Nephron (organoid): Measurements from ENCODE around the gene MTCH2.

Experiments used
- H3K27ac Mint-ChIP-seq, 3 experiments: 2 replicates each; pipeline ENCODE4 v1.8.0; 2020; ENCODE audit warnings: mixed read lengths in 3 of 3, mild to moderate bottlenecking in 2 of 3, moderate library complexity in 1 of 3
- H3K27me3 Mint-ChIP-seq: 2 replicates; pipeline ENCODE4 v1.8.0; 2021; ENCODE audit warnings: low read depth, mild to moderate bottlenecking, moderate library complexity, mixed read lengths
- H3K36me3 Mint-ChIP-seq: 2 replicates; pipeline ENCODE4 v1.8.0; 2020; ENCODE audit warnings: low read depth, mixed read lengths
- H3K4me1 Mint-ChIP-seq: 2 replicates; pipeline ENCODE4 v1.8.0; 2020; ENCODE audit warnings: mixed read lengths
- H3K4me3 Mint-ChIP-seq, 3 experiments: 2 replicates each; pipeline ENCODE4 v1.8.0; 2020; ENCODE audit warnings: mild to moderate bottlenecking in 3 of 3, mixed read lengths in 3 of 3, moderate library complexity in 2 of 3
- H3K9me3 Mint-ChIP-seq: 2 replicates; pipeline ENCODE4 v1.8.0; 2020; ENCODE audit warnings: mixed read lengths
- CTCF ChIP-seq, 3 experiments: fragments of 200-600 bp; sonication (generic); IDR thresholded peaks; one replicate each; pipeline ENCODE4 v1.5.0; 2021; ENCODE audit warnings: antibody characterized with exemption in 3 of 3; ENCODE audit not compliant: unreplicated experiment in 3 of 3

MTCH2 gene

DNA sequence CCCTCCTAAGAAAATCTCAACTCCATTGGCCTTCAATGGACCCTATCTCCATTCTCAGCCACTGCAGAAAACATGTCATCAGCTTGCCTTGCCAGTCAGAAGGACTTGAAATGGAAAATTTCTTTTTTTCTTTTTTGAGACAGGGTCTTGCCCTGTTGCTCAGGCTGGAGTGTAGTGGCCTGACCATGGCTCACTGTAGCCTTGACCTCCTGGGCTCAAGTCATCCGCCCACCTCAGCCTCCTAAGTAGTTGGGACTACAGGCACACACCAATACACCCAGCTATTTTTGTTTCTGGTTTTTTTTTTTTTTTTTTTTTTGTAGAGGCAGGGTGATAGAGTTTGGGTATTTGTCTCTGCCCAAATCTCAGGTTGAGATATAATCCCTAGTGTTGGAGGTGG, 43.8 kb upstream of the MTCH2 start:
- H3K9me3 Mint-ChIP-seq: no peaks in the 10 kb centered on the region
- H3K4me1 Mint-ChIP-seq: no peaks in the 10 kb centered on the region
- no peak overlapping the region for H3K27ac Mint-ChIP-seq
- H3K27me3 Mint-ChIP-seq: no peaks in the 10 kb centered on the region
- H3K4me3 Mint-ChIP-seq: no peak overlapping the region
- TF ChIP-seq CTCF (IDR thresholded peaks at IDR 0.05; ENCODE audit: unreplicated experiment in 3 of 3): no peak
- H3K36me3 Mint-ChIP-seq: no peaks in the 10 kb centered on the region

- no peaks in the 10 kb centered on the region for H3K9me3 Mint-ChIP-seq
- no peak overlapping the region for H3K4me3 Mint-ChIP-seq
- no peaks in the 10 kb centered on the region for H3K36me3 Mint-ChIP-seq
- no peaks in the 10 kb centered on the region for H3K4me1 Mint-ChIP-seq
- no peak overlapping the region for H3K27ac Mint-ChIP-seq
- TF ChIP-seq CTCF (IDR thresholded peaks at IDR 0.05; ENCODE audit: unreplicated experiment in 3 of 3): no peak
- H3K27me3 Mint-ChIP-seq: no peaks in the 10 kb centered on the region
Measured at GRCh38 chr11:47675851-47676250, 33.5 kb upstream of the MTCH2 start.

- Mint-ChIP-seq H3K4me3 (no peak overlapping the region), H3K36me3 (no peaks in the 10 kb centered on the region), H3K27me3 (no peaks in the 10 kb centered on the region), H3K4me1 (peaks cover 4% of the 10 kb centered on the region), H3K27ac (peak overlapping the region in 1 of 3 experiments; percentile 17), H3K9me3 (no peaks in the 10 kb centered on the region)
- TF ChIP-seq CTCF (IDR thresholded peaks at IDR 0.05; ENCODE audit: unreplicated experiment in 3 of 3): no peak
Measured at GRCh38 chr11:47672283-47672730, 29.9 kb upstream of the MTCH2 start.

DNA sequence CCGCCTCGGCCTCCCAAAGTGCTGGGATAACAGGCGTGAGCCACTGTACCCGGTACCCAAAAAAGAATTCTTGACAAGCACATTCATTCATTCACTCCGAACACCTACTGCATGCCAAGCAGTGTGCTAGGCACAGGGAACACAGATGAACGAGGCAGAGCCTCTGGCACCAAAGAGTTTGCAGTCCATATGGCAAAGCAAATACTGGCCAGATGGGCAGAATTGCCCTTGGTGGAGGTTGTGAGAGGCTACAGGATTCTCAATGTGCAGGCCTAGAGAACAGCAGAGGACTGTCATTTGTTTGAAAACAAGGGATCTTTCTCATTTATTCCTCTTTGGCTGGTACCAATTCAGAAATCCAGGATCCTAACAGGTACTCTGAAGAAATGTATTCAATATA, 27.5 kb upstream of the MTCH2 start:
- Mint-ChIP-seq H3K27ac (no peak overlapping the region), H3K4me3 (no peak overlapping the region), H3K4me1 (peaks cover 13% of the 10 kb centered on the region), H3K36me3 (no peaks in the 10 kb centered on the region), H3K9me3 (no peaks in the 10 kb centered on the region), H3K27me3 (no peaks in the 10 kb centered on the region)
- TF ChIP-seq CTCF (IDR thresholded peaks at IDR 0.05; ENCODE audit: unreplicated experiment in 3 of 3): no peak

GRCh38 chr11:47668665-47669064, 26.3 kb upstream of the MTCH2 start:
- H3K9me3 Mint-ChIP-seq: no peaks in the 10 kb centered on the region

More at GRCh38 chr11:47668665-47669064, 26.3 kb upstream of the MTCH2 start:
- Mint-ChIP-seq H3K27me3 (no peaks in the 10 kb centered on the region), H3K4me1 (peaks cover 13% of the 10 kb centered on the region), H3K4me3 (no peak overlapping the region), H3K27ac (peak overlapping the region in 1 of 3 experiments; percentile 55), H3K36me3 (no peaks in the 10 kb centered on the region)
- TF ChIP-seq CTCF (IDR thresholded peaks at IDR 0.05; ENCODE audit: unreplicated experiment in 3 of 3): no peak
